SH-SY5Y (cell line): ENCODE results near the gene ABCC1.

Experiments
- GATA2 ChIP-seq: IDR thresholded peaks from 2 replicates; pipeline ENCODE4 v1.6.1; 2011; ENCODE audit warnings: mild to moderate bottlenecking, low read depth, low read length
- GATA3 ChIP-seq: IDR thresholded peaks from 2 replicates; pipeline ENCODE4 v1.6.1; 2011; ENCODE audit warnings: low read depth, mild to moderate bottlenecking, low read length, moderate library complexity

DNA sequence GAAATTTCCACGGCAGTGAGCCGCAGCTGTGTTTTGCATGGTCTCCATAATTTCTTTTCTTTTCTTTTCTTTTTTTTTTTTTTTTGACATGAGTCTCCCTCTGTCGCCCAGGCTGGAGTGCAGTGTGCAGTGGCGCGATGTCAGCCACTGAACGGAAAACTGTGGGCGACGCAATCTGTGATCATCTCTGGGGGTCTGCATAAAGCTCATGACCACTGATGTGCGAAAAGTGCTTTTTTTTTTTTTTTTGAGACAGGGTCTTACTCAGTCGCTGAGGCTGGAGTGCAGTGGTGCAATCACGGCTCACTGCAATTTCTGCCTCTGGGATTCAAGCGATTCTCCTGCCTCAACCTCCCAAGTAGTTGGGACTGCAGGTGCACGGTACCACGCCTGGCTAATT is 156.2 kb downstream of the ABCC1 start:
- no peak for TF ChIP-seq GATA2
- no peak for TF ChIP-seq GATA3
